Hindlimb muscle (tissue), 1 donor: Measurements from ENCODE around the gene TGFBR3L. TPM values are rescaled to one million over a fixed set of nuclear protein-coding genes. Genes with fewer than 3 reads are reported as not detected.
"Not testable (repeated sequence)": the region's sequence is repeated elsewhere in the genome, so short reads cannot be mapped to it uniquely, and the experiment has no call there.

Experiments
- DNase-seq: peaks from one replicate; pipeline ENCODE4 v3.0.0-alpha.2; 2013
- polyA plus RNA-seq: library from polyadenylated mRNA; unstranded; fragments of 120-200 nt; gene quantifications from one replicate; pipeline ENCODE4 v1.2.1, GENCODE V29; 2013; ENCODE audit not compliant: insufficient read length

TGFBR3L gene
- polyA plus RNA-seq, 1 donor: 0.67 TPM

- not testable (repeated sequence) for DNase-seq
Measured at GRCh38 chr19:7961082-7961481, 46.5 kb downstream of the TGFBR3L start.

- no peak for DNase-seq
Measured at GRCh38 chr19:7961920-7962626, 47.4 kb downstream of the TGFBR3L start.

- no peak for DNase-seq
Measured at GRCh38 chr19:7962644-7963268, 48.1 kb downstream of the TGFBR3L start.

GRCh38 chr19:7963566-7963965, 48.9 kb downstream of the TGFBR3L start:
- DNase-seq: no peak

- no peak for DNase-seq
Measured at GRCh38 chr19:7965259-7965841, 50.7 kb downstream of the TGFBR3L start.

GRCh38 chr19:7965921-7966665, 51.5 kb downstream of the TGFBR3L start:
- no peak for DNase-seq

GRCh38 chr19:7968008-7968795, 53.6 kb downstream of the TGFBR3L start:
- no peak for DNase-seq

Other genes with a start within 250 kb of the TGFBR3L start
- gene RETN, start 245.8 kb upstream of the TGFBR3L start, polyA plus RNA-seq: 1.3 TPM
- gene MCEMP1, start 237.7 kb upstream of the TGFBR3L start, polyA plus RNA-seq: 0.25 TPM
- 42.8 TPM for gene TRAPPC5, start 234.0 kb upstream of the TGFBR3L start, polyA plus RNA-seq
- 0.65 TPM for gene FCER2, start 212.7 kb upstream of the TGFBR3L start, polyA plus RNA-seq
- gene CLEC4G, start 182.7 kb upstream of the TGFBR3L start, polyA plus RNA-seq: not detected
- 2.4 TPM for gene CD209, start 167.3 kb upstream of the TGFBR3L start, polyA plus RNA-seq
- gene CLEC4M, start 151.6 kb upstream of the TGFBR3L start, polyA plus RNA-seq: not detected
- gene EVI5L, start 84.6 kb upstream of the TGFBR3L start, polyA plus RNA-seq: 17.6 TPM
- gene PRR36, start 40.4 kb upstream of the TGFBR3L start, polyA plus RNA-seq: 0.48 TPM
- not detected for gene LRRC8E, start 26.3 kb upstream of the TGFBR3L start, polyA plus RNA-seq
- gene MAP2K7, start 11.0 kb upstream of the TGFBR3L start, polyA plus RNA-seq: 27.2 TPM
- 22.8 TPM for gene SNAPC2, start 5.5 kb downstream of the TGFBR3L start, polyA plus RNA-seq
- gene CTXN1, start 11.3 kb downstream of the TGFBR3L start, polyA plus RNA-seq: 2.6 TPM
- 54.9 TPM for gene TIMM44, start 28.8 kb downstream of the TGFBR3L start, polyA plus RNA-seq
- gene ELAVL1, start 90.8 kb downstream of the TGFBR3L start, polyA plus RNA-seq: 58.2 TPM
- gene CCL25, start 137.9 kb downstream of the TGFBR3L start, polyA plus RNA-seq: not detected
- 14.4 TPM for gene FBN3, start 234.8 kb downstream of the TGFBR3L start, polyA plus RNA-seq